GM19438 (cell line): Measurements from ENCODE around the gene ANKRD12.
"Not testable (repeated sequence)": the region's sequence is repeated elsewhere in the genome, so short reads cannot be mapped to it uniquely, and the experiment has no call there.

Experiments used
- ATAC-seq: cut with Tn5 transposase; IDR thresholded peaks from one replicate; pipeline ENCODE4 v1.9.1; 2021; ENCODE audit warnings: low read depth; ENCODE audit not compliant: unreplicated experiment

The ANKRD12 gene

DNA sequence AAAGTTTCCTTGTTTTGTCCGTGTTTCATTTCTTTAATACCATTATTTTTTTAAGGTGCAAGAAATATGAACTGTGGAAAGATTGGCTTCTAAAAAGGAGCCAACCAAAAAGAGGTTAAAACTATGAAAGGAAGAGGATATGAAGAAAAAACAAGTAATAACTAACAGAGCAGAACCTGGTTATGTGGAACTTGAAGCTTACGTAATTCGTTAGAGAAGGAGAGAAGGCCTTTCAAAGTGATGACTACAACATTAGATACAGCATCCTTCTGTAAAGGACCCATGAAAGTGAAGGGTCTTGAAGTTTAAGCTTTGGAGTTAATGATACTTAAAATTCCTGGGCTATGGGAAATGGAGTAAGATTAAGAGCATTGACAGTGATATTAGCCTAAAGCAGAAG lies 84.5 kb downstream of the ANKRD12 start:
- no peak for ATAC-seq

DNA sequence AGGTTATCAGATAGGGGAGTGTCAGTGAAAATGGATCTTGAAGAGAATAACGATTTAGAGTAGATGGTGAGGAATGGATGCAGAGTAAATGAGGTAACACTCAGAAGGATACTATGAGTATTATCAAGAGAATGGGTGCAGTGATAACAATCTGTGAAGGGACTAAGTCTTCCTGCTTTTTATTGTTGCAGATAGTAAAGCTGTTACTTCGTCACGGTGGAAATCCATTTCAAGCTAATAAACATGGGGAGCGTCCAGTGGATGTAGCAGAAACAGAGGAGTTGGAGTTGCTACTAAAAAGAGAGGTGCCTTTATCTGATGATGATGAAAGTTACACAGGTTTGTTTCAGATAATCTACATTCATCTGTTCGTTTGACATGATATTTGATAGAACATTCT lies 85.1 kb downstream of the ANKRD12 start:
- ATAC-seq: no peak

DNA sequence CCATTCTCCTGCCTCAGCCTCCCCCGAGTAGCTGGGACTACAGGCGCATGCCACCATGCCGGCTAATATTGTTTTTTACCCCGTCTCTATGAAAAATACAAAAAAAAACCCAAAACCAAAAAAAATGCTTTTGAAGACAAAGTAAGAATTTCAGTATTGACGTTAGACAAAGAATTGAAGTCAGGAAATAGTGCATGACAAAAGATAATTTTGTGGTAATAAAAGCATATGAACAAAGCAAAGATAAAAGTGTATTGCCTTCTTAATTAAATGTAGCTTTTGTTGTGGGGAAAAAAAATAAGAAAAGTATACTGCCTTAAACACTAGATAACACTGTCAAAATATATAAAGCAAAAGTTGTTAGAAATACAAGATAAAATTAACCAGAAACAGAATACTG lies 86.8 kb downstream of the ANKRD12 start:
- no peak for ATAC-seq

DNA sequence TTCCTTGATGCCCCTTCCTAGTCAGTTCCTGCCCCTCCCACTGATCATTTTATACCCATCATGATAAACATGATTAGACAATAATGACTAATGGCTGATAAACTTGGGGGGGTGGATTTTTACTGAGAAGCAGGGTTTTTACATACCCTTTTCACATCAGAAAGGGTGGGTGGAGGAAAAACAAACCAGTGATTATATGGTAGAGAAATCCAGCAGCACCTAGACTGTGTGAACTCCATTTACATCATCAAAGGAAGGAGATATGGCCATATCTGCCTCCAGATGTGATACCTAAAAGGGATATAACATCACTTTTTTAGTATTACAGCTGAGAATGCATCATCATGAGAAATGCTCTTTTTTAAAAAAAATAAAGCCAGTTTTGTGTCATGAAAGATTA lies 89.9 kb downstream of the ANKRD12 start:
- ATAC-seq: no peak

DNA sequence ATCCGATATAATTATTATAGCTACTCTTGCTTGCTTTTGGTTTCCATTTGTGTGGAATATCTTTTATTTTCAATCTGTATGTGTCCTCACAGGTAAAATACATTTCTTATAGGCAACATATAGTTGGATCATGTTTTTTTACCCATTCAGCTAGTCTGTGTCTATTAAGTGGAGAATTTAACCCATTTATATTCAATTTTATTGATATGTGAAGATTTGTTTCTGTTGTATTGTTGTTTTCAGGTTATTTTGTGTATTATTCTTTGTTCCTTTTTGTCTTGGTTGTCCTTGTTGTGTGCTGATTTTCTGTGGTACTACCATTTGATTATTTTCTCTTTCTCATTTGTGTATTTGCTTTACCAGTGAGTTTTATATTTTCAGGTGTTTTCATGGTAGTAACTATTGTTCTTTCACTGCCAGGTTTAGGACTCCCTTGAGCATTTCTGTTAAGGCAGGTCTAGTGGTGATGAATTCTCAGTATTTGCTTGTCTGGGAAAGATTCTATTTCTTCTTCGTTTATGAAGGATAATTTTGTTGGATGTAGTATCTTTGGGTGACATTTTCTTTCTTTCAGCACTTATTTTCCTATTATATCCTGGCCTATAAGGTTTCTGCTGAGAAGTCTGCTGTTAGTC lies 95.4 kb downstream of the ANKRD12 start:
- no peak for ATAC-seq

DNA sequence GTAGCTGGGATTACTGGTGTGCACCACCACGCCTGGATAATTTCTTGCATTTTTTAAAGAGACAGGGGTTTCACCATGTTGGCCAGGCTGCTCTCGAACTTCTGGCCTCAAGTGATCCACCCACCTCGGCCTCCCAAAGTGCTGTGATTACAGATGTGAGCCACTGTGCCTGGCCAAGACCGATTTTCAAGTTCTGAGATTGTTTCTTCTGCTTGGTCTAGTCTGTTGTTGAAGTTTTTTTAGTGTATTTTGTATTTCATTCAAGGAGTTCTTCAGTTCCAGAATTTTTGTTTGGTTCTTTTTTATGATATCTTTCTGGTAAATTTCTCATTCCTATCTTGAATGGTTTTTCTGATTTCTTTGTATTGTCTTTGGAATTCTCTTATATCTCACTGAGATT lies 96.4 kb downstream of the ANKRD12 start:
- no peak for ATAC-seq

DNA sequence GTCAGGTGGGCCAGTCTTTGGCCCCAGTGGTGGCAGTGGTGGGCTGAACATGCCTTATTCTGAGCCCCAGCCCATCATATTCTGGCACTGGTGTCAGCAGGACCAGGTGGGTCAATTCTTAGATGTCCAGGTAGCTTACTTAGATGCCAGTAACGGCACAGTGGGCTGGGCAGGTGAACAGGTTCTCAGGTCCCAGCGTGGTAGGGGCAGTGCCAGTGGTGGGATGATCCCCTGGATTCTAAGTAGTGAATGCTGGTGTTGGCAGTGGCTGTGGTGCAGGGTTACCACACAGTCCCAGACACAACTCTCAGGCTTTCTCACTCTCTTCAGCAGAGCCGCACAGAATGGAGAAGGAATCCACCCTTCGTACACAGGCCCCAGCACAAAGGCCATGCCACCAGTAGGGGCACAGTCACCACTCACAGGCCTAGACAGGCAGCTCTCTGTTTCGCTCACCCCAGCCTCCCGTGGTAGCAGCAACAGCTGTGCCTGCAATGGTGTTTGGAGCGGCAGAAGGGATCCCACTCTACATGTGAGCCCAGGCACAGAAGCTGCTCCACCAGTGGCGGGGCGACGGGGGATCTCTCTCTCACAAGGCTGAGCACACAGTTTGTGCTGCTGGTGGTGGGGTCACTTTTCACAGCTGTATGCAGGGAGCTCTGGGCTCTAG lies 97.3 kb downstream of the ANKRD12 start:
- ATAC-seq: no peak

DNA sequence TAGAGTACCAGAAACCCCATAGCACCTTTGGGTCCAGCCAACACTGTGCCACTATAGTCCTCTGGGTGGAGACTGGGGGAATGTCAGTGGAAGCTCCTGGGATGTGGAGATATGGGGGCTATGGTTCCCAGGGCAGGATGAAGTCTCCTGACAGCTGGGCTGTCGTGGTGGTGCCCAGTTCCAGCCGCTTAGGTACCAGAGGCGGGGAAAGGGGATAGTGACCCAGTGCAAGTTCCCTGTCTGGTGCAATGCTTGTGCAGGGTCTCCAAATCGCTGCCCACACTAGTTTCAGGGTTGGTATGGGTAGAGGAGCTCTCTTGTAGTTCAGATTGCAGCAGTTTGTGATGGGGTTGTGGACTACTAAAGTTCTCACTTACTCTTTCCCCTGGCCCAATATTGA lies 97.9 kb downstream of the ANKRD12 start:
- ATAC-seq: no peak

DNA sequence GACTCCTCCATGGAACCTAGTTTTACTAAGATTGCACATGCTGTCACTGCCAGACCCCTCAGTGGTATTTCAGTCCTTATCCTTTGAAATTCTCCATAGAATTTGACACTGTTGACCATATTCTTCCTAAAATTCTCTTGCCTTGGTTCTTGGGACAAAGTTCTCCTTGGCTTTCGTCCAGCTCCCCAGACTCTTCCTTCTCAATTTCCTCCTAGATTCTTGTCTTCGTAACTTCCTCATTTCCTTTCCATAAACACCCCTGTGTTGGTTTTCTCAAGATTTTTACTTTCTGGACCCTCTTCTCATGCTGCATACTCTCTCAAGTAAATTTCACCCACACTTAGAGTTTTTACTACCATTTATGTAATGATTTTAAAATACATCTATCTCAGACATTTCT lies 101.4 kb downstream of the ANKRD12 start:
- no peak for ATAC-seq

DNA sequence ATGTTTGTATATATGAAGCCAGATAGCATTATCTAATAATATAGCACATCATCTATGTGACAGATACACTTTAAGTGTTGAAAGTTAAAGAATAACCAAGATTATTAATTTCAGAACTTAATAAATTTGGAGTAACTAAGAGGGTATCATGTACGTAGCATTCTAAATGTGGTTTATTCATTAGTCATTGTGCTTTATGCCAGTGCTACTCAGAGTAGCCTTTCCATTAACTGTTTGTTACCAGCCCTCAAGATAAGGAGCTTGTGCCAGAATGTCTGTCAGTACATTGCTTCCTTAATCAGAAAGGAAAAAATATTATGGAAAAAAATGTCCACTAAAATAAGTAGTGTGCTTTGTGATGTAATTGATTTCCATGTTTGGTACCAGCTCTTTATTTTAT lies 103.1 kb downstream of the ANKRD12 start:
- no peak for ATAC-seq

DNA sequence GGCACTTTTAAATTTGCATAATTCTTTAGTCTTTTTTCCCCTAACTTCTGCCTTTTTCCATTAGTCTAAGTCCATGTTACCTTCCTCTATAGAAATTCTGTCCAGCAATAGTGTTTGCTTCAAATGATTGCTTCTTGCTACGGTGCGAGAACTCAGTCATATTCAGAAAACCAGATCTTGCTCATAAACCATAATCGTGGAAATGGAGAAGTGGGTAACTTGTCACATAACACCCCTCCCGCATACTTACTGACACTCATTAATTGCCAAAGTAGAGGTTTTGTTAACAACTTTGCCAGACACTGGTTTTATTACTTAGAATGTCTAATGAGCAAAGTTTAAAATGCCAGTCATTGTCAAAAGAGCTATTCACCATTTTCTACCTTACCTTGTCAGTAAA lies 103.7 kb downstream of the ANKRD12 start:
- no peak for ATAC-seq

DNA sequence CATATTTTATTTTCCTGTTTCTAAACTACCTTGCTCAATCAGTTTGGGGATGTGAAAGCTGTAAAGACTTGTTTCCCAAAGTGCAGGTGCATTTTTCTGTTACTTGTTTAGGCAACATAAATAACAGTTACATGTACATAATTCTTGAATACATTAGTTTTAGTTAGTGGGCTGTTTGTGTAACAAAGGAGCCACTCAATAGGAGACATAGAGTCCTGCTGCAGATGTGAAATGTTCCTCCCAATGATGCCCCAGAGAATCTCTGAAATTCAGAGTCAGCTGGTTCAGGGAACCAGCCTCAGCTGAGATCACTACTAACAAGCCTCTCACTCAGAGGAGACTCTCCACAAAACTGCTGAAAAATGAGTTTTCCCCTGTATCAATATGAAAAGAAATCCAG lies 106.4 kb downstream of the ANKRD12 start:
- ATAC-seq: no peak

DNA sequence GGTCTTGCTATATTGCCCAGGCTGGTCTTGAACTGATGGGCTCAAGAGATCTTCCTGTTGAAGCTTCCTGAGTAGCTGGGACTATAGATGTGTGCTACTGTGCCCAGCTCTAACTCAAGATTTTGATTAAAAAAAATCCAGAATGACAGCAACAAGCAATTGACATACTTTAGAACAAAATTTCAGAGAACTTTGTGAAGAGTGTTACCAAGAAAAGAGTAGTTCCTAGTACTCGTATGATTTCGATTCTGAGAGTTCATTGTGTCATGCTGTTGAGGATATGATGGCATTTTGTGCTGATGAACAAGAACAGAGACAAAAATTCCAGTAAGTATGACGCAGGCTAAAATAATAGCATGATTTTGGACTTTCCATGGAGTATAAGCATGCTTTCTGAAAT lies 107.8 kb downstream of the ANKRD12 start:
- ATAC-seq: no peak

DNA sequence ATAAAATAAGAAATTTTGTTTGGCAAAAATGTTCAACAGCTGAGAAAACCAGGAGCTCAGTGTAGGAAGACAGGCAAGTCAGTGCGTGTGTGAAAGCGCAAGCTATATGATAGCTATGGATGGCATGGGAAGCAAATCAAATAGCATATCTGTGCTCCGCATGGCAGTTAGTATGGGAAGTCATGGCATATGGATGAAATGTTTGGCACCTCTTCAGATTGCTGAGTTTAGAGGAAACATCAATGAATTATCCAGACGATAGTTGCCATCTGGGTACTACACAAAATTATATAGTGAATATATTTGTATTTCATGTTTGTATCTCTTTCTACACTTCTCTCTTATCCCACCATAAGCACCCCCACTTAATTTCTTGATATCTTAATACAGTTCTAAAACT lies 112.1 kb downstream of the ANKRD12 start:
- ATAC-seq: no peak

DNA sequence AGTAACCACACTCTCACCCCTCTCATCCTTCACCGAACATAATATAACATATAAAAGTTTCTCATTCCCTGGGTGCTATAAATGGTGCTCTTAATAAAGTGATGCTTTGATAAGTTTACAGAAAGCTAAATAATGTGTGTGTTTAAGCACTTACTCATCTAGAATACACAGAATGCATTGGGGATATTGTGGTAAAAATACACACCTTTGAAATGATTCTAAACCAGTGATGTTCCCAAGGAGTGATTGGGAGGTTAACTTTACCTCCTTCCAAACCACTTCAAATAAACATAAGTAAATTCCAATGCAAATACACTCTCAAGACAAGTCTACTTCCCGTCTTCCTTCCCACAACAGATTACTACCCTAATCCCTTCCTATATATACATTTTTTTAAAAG lies 112.7 kb downstream of the ANKRD12 start:
- ATAC-seq: no peak

DNA sequence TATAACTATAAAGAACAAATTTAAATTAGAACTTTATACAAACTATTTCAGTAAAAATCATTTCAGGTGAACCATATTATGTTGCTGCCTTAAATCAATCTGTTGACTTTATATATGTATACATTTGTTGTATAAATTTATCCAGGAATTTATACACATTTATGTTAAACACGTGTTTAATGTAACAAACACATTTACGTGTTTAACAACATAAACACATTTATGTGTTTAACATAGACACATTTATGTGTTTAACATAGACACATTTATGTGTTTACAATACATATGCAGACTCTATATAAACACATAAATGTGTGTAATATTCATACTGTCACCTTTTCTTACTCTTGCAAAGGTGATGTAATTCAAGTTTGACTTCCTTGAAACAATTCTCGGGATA lies 122.6 kb downstream of the ANKRD12 start:
- no peak for ATAC-seq

DNA sequence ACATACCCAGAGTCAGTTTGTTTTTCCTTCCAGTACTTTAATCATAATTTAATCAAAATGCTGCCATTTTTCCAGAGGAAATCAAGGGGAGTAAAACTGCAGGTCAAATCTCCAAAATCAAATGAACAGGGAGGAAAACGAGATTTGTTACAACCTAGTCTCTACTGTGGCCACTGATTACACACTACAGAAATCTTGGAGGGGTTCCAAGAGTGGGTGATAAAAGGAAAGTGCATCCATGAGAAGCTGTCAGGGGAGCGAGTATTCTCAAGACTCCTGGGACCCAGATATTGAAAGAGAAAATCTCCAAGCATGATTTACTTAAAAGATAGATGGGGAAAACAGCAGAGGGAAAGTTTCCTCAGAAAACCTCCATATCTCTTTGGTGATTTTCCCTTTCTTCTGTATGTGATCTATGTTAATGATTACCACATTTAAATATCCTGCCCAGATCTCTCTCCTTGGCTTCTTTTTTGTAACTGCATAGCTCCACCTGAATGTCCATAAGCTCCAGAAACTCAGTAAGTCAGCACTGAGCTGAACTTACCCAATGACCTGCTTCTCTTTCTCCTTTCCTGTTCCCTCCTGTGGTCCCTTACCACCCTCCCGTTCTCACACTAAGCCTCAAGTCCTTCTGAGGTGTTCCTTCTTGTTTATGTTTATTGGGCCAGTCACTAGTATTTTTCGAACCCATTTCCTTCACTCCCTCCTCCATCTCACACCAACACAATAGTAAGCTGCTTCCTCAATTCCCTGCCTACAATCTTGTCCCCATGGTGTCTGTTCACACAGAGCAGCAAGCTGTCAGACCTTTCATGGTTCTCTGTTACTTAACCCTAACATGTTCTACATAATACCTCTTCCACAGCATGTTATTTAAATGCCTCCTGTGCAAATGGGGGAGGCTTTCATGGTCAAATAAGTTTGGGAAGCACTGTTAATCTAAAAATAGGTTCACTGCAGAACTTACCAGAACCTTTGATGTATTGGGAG lies 124.1 kb downstream of the ANKRD12 start:
- no peak for ATAC-seq

DNA sequence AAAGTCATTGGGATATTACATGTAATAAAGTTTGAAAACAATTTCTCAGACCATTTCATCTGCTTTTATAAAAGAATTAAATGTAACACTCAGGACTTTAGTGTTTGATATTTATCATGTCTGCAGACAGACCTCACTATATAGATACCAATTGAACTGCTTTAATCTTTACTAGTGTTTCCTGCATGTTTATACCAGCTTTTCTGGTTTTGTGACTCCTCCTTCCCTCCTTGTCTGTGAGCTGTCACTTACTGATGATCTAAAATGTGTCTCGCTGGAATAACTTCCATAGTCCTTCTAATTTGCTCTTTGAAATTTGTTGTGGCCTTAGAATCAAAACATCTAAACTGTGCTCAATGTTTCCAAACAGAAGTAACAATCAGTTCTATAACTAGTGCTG lies 126.7 kb downstream of the ANKRD12 start:
- ATAC-seq: no peak

DNA sequence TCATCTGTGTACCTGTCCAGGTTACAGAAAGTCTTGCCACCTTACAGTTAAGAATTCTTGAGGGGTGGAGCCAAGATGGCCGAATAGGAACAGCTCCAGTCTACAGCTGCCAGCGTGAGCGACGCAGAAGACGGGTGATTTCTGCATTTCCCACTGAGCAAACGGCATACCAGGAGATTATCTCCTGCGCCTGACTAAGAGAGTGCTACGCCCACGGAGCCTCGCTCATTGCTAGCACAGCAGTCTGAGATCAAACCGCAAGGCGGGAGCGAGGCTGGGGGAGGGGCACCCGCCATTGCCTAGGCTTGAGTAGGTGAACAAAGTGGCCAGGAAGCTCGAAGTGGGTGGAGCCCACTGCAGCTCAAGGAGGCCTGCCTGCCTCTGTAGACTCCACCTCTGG lies 128.2 kb downstream of the ANKRD12 start:
- not testable (repeated sequence) for ATAC-seq

DNA sequence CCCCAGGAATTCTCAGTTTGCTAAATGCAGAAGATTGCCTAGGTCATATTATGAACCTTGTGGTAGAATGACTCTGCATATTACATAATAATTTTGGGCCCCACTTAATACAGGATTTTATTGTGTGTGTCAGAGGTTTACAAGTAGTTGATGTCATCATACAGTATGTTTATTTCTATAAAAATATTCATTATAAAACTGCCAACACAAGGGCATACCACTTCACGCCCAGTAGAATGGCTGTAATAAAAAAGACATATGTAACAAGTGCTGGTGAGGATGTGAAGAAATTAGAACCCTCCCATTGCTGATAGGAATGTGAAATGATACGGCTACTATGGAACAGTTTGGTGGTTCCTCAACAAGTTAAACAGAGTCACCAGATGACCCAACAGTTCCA lies 136.6 kb downstream of the ANKRD12 start:
- no peak for ATAC-seq

DNA sequence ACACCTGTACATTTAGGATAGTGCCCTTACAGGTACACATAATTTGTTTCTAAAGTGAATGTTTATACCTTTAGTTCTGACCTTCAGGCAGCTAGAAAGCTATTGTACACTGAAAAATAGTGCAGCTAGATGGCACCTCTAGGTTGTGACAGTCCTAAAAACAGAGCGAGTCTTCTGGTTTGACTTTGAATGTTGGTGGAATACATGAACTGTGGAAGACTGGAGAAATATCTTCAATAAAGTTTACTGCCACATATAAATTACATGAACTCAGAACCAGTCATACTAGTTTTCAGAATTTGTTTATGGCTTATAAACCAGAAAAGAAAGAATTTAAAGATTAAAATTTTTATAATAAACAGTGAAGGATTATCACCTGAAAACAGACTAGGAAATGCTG lies 139.3 kb downstream of the ANKRD12 start:
- no peak for ATAC-seq

DNA sequence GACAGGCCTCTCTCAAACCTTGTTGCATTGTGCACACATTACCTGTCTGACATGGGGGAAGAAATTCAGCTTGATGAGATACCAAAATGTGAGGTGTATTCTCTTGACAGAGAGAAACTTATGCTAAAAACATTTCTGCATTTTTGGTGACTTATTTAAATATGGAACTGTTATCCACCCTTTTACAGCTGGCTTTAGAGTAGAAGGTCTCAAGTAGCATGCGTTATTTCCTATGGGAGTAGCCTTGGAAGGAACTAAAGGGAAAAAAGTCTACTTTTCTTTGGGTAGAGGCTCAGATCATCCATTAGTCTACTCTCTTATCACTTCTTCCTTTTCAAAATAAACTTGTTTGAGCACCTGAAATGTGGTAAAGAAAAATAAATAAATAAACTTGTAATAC lies 141.4 kb downstream of the ANKRD12 start:
- no peak for ATAC-seq
